ENCODE measurements around the gene STAB2.
A peak's percentile ranks its signal among the peaks of the same experiment; 100 is the strongest.

Gene STAB2

DNA sequence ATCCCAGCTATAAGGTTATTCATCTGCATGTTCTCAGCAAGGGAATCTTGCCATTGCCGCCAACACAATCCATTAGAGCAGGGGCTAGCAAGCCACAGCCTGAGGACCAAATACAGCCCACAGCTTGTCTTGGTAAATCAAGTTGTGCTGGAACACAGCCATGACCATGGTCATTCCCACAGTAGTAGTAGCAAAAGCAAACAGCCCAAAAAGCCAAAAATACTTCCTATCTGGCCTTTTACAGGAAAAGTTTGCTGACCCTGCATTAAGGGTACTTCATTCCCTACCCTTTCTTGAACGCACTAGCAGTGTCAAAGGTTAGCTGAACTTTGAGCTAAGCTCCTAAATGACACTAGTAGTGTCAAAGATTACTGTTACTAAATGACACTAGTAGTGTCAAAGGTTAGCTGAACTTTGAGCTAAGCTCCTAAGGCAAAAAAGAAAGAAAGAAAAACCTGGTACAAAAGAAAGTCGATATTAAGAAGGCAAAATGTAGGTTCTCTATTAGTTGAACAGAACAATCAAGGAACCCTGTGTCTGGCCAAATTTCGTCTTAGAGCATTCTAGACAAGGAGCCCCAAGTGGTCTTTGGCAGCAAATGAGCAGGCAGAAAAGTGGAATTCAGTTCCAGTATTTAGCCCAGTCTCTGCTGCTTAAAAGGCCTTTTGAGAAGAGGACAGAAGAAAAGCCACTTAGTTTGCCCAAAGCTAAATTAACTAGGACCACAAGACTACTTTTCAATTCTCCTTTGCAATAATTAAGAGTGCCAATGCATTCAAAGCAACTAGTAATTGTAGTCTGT, 186.2 kb downstream of the STAB2 start:
- no peak overlapping the region for H3K9ac ChIP-seq (ENCODE audit: low read length)
- H3K27ac ChIP-seq (ENCODE audit: low read depth, low read length), result peak overlapping the region; percentile 31
- H3K4me1 ChIP-seq (ENCODE audit: insufficient read depth, low read length), result peaks cover 24% of the 10 kb centered on the region
- no peak overlapping the region for H3K4me3 ChIP-seq (ENCODE audit: low read depth in 1 of 2, low read length in 2 of 2)
- H3K9me3 ChIP-seq (ENCODE audit: low read length), result no peaks in the 10 kb centered on the region
- H3K27me3 ChIP-seq (ENCODE audit: control insufficient read depth in 1 of 2, insufficient read depth in 2 of 2, low read length in 2 of 2), result no peaks in the 10 kb centered on the region
- peaks cover 78% of the 10 kb centered on the region for H3K36me3 ChIP-seq (ENCODE audit: insufficient read depth, low read length)

DNA sequence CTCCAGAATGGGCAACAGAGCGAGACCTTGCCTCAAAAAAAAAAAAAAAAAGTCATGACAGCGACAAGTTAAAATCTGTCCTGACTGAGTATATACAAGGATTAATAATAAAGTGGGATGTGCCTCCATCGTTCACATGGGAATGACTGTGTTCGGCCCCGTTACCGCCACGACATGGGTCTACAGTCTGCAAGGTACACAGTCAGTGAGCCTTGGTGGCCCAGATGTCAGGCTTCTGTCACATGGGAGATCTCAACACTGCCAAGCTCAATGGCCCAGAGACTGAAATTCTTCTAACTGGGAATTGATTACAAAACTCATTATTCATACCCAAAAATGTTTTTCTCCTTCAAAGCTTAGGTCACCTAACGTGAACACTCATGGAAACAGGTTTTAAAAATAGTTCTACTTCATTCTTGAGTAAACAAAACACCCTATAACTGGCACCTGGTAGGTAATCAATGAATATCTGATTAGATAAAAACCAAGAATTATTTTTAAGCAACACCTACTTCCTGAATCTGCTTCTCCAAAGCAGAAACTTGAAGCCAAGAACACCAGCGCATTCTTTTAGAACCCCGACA, 188.0 kb downstream of the STAB2 start:
- Histone ChIP-seq H3K9me3 (ENCODE audit: low read length) (no peaks in the 10 kb centered on the region), H3K4me3 (ENCODE audit: low read depth in 1 of 2, low read length in 2 of 2) (no peak overlapping the region), H3K4me1 (ENCODE audit: insufficient read depth, low read length) (peaks cover 29% of the 10 kb centered on the region), H3K27me3 (ENCODE audit: control insufficient read depth in 1 of 2, insufficient read depth in 2 of 2, low read length in 2 of 2) (no peaks in the 10 kb centered on the region), H3K27ac (ENCODE audit: low read depth, low read length) (no peak overlapping the region), H3K9ac (ENCODE audit: low read length) (no peak overlapping the region), H3K36me3 (ENCODE audit: insufficient read depth, low read length) (peaks cover 79% of the 10 kb centered on the region)

DNA sequence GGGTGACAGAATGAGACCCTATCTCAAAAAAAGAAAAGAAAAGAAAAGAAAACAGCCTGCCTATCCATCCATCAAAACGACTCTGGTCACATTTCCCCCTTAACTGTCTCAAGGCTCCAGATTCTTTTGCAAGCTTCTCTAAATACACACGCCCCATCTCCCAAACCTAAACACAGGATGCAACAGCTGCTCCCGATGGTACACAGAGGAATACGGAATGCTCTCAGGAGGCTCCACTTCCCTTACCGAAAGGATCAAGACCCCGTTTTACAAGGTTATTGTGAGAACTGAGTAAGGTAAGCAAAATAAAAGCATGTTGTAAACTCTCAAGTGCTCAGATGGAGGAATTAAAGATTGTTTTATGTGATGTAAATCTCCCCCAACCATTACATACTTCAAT, 191.7 kb downstream of the STAB2 start:
- no peak overlapping the region for H3K9ac ChIP-seq (ENCODE audit: low read length)
- H3K9me3 ChIP-seq (ENCODE audit: low read length), result no peaks in the 10 kb centered on the region
- no peaks in the 10 kb centered on the region for H3K27me3 ChIP-seq (ENCODE audit: control insufficient read depth in 1 of 2, insufficient read depth in 2 of 2, low read length in 2 of 2)
- H3K4me3 ChIP-seq (ENCODE audit: low read depth in 1 of 2, low read length in 2 of 2), result no peak overlapping the region
- no peak overlapping the region for H3K27ac ChIP-seq (ENCODE audit: low read depth, low read length)
- H3K36me3 ChIP-seq (ENCODE audit: insufficient read depth, low read length), result peaks cover 85% of the 10 kb centered on the region
- peaks cover 11% of the 10 kb centered on the region for H3K4me1 ChIP-seq (ENCODE audit: insufficient read depth, low read length)

DNA sequence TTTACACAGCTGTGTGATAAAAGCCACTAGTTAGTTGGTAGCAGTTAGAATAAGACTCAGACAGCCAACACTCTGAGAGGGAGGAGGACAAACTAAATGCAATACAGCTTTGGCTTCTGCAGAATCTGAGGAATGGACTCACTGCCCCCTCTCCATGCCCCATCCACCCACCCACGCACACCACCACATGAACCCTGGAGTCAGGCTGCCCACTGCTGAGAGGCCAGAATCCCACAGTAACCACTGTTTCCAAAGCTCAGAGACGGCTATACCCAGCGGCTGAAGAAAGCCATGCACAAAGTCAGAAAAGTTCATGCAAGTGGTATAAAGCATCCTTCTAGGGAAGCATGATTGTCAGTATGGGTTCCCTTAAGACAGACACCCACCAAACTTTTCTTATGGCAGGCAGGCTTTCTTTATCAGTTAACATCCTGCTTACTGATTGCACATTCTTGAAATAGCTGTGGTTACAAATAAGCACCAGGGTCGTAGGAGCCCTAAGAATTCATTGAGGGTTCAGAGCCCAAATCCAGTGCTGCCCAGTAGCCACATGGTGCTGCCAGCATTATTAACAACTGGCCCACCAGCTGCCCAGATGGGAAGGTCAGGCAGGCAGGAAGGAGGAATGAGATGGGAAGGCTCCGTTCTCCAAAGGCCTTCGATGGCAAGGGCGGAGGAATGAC, 192.5 kb downstream of the STAB2 start:
- H3K9ac ChIP-seq (ENCODE audit: low read length), result no peak overlapping the region
- peaks cover 12% of the 10 kb centered on the region for H3K4me1 ChIP-seq (ENCODE audit: insufficient read depth, low read length)
- no peak overlapping the region for H3K4me3 ChIP-seq (ENCODE audit: low read depth in 1 of 2, low read length in 2 of 2)
- H3K27me3 ChIP-seq (ENCODE audit: control insufficient read depth in 1 of 2, insufficient read depth in 2 of 2, low read length in 2 of 2), result no peaks in the 10 kb centered on the region
- peaks cover 90% of the 10 kb centered on the region for H3K36me3 ChIP-seq (ENCODE audit: insufficient read depth, low read length)
- H3K9me3 ChIP-seq (ENCODE audit: low read length), result no peaks in the 10 kb centered on the region
- no peak overlapping the region for H3K27ac ChIP-seq (ENCODE audit: low read depth, low read length)

DNA sequence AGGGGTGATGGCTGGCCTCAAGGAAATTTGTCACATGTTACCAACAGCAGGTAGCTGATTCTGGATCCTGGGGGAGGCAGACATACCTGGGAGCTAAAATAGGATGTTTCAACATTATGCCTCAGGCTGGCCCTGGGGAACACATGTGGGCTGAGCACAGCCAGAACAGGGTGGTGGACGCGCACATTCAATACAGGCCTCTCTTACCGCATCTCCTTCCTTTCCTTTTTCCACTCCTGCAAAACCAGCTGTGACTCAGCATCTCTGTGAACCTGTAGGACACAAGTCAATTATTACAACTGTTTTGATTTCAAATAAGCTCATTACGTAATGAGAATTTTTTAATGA, 193.0 kb downstream of the STAB2 start:
- H3K9me3 ChIP-seq (ENCODE audit: low read length), result no peaks in the 10 kb centered on the region
- H3K27ac ChIP-seq (ENCODE audit: low read depth, low read length), result no peak overlapping the region

DNA sequence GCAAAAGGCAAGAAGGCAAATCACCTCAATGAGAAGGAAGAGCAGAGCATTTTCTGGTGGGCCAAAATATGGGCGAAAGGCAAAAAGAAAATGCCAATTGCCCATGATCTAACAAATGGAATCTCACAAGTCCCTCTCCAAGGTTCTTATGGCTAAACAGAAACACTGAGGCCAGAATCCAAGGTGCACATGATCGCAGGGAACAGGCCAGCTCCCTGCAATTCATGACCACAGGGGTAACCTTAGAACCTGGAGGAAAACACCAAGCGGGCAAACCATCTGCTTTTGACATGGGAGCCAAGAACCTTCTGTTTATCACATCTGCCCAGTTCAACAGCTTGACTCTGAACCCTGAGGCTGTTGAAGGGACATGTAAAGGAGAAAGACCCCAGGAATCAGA, 193.9 kb downstream of the STAB2 start:
- Histone ChIP-seq H3K9ac (ENCODE audit: low read length) (no peak overlapping the region), H3K9me3 (ENCODE audit: low read length) (no peaks in the 10 kb centered on the region), H3K36me3 (ENCODE audit: insufficient read depth, low read length) (peaks cover 91% of the 10 kb centered on the region), H3K27ac (ENCODE audit: low read depth, low read length) (peak overlapping the region; percentile 31), H3K4me1 (ENCODE audit: insufficient read depth, low read length) (peaks cover 15% of the 10 kb centered on the region), H3K27me3 (ENCODE audit: control insufficient read depth in 1 of 2, insufficient read depth in 2 of 2, low read length in 2 of 2) (no peaks in the 10 kb centered on the region), H3K4me3 (ENCODE audit: low read depth in 1 of 2, low read length in 2 of 2) (no peak overlapping the region)

More for the DNA sequence above, 193.0 kb downstream of the STAB2 start:
- no peak overlapping the region for H3K9ac ChIP-seq (ENCODE audit: low read length)
- peaks cover 91% of the 10 kb centered on the region for H3K36me3 ChIP-seq (ENCODE audit: insufficient read depth, low read length)
- H3K4me3 ChIP-seq (ENCODE audit: low read depth in 1 of 2, low read length in 2 of 2), result no peak overlapping the region
- peaks cover 15% of the 10 kb centered on the region for H3K4me1 ChIP-seq (ENCODE audit: insufficient read depth, low read length)
- no peaks in the 10 kb centered on the region for H3K27me3 ChIP-seq (ENCODE audit: control insufficient read depth in 1 of 2, insufficient read depth in 2 of 2, low read length in 2 of 2)

DNA sequence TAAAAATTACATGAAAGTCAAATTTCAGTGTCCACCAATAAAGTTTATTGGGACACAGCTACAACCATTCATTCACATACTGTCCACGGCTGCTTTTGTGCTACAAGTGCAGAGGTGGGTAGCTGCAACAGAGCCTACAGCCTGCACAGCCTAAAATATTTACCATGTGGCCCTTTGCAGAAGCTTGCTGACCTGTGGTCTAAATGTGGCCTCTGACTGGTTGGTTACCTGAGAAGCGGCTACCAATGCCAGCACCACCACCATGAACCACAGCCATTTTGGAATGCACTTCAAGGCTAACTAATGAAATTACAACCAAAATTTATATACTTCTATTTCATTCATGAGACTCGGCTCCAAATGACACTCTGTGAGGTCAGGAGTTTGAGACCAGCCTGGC, 195.3 kb downstream of the STAB2 start:
- Histone ChIP-seq H3K9ac (ENCODE audit: low read length) (no peak overlapping the region), H3K27ac (ENCODE audit: low read depth, low read length) (no peak overlapping the region), H3K36me3 (ENCODE audit: insufficient read depth, low read length) (peaks cover 83% of the 10 kb centered on the region)

DNA sequence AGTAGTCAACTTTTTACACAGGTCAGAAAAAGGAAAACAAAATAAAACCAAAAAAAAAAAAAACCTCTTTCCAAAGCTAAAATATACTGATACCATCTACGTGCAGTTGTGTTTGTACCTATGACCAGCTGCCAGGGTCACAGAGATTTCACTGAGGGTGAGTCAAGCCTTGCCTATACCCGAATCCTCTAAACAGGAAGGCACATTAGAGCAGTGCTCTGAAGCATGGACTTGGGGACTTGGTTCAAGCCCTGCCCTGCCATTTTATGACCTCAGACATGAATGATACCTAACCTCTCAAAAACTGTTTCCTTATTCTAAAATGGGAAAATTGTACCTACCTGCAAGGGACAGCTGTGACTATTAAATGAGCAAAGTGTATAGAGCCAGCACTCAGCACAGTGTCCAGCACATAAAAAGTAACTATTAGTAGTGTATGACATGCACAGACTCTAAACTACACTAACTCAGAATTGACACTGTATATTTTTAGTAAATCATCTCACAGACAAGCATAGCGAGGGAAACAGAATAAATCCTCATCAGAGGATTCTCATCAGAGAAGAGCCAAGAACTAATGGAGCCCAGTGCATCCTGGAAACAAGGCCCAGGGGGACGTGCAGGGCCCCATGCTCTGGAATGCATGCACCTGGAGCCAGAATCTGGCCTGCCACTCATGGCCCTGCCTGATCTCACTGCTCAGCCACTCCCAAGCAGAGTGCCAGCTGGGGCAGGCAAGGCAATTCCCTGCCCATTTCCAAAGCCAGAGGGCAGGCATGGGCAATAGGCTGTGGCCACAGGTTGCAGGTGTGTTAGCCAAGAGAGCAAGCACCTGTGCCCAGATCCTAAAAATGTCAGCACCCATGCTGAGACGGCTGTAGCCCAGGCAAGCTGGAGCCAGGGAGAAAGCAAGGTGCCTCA, 196.9 kb downstream of the STAB2 start:
- no peak overlapping the region for H3K4me3 ChIP-seq (ENCODE audit: low read depth in 1 of 2, low read length in 2 of 2)
- no peaks in the 10 kb centered on the region for H3K27me3 ChIP-seq (ENCODE audit: control insufficient read depth in 1 of 2, insufficient read depth in 2 of 2, low read length in 2 of 2)
- H3K4me1 ChIP-seq (ENCODE audit: insufficient read depth, low read length), result peaks cover 15% of the 10 kb centered on the region
- H3K9me3 ChIP-seq (ENCODE audit: low read length), result no peaks in the 10 kb centered on the region
- H3K9ac ChIP-seq (ENCODE audit: low read length), result no peak overlapping the region
- H3K27ac ChIP-seq (ENCODE audit: low read depth, low read length), result no peak overlapping the region
- H3K36me3 ChIP-seq (ENCODE audit: insufficient read depth, low read length), result peaks cover 76% of the 10 kb centered on the region

More for the DNA sequence above, 195.3 kb downstream of the STAB2 start:
- Histone ChIP-seq H3K9me3 (ENCODE audit: low read length) (no peaks in the 10 kb centered on the region), H3K4me1 (ENCODE audit: insufficient read depth, low read length) (peaks cover 15% of the 10 kb centered on the region), H3K4me3 (ENCODE audit: low read depth in 1 of 2, low read length in 2 of 2) (no peak overlapping the region), H3K27me3 (ENCODE audit: control insufficient read depth in 1 of 2, insufficient read depth in 2 of 2, low read length in 2 of 2) (no peaks in the 10 kb centered on the region)

DNA sequence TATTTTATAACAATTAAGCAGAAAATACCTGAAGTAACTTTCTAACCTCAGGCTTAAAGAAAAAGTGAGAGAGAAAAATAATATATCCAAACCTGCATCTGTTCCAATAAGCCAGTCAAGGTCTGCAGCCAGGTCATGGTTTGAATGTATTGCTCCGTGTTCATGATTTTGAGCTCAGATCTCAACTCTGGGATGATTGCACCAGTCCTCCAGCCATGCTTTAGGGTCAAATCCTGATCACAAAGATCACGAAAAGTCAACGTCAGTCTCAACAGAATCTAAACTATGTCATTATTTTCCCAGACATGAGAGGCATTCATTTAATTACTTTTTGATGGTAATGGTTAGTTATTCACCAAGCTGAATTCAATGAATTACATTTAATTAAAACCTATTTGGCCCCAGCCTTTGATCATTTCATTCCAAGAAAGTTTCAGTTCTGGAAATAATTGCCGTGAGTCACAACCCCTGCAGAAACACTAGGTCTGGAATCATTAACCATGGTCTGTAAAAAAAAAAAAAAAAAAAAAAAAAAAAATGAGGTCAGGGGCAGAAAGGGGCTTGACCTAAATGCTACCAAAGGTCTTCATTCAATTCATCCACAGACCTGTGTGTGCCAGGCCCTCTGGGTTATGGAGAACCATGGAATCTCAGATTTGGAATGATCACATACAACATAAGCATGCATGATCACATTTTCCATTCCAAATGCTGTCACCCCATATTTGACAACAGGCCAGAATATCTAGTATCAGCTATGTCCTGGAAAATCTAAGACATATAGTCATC, 198.4 kb downstream of the STAB2 start:
- peaks cover 67% of the 10 kb centered on the region for H3K36me3 ChIP-seq (ENCODE audit: insufficient read depth, low read length)
- no peaks in the 10 kb centered on the region for H3K27me3 ChIP-seq (ENCODE audit: control insufficient read depth in 1 of 2, insufficient read depth in 2 of 2, low read length in 2 of 2)
- H3K9ac ChIP-seq (ENCODE audit: low read length), result no peak overlapping the region
- peaks cover 9% of the 10 kb centered on the region for H3K4me1 ChIP-seq (ENCODE audit: insufficient read depth, low read length)
- H3K4me3 ChIP-seq (ENCODE audit: low read depth in 1 of 2, low read length in 2 of 2), result no peak overlapping the region
- no peak overlapping the region for H3K27ac ChIP-seq (ENCODE audit: low read depth, low read length)
- H3K9me3 ChIP-seq (ENCODE audit: low read length), result no peaks in the 10 kb centered on the region

DNA sequence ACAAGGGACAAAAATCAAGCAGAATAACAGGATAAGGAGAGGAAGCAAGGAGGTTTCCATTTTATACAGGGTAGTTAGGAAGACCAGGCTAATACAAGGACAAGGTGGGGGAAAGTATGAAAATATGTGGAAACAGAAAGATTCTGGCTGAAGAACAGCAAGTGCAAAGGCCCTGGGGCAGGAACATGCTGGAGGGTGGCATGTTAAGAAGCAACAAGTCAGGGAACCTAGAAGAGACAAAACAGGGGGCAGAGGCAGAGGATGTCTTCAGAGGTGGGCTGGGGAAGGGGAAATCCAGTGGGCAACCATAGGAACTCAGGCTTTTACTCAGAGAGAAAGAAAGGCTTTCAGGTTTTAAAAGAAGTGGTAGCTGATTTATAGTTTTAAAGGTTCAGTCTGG, 199.1 kb downstream of the STAB2 start:
- Histone ChIP-seq H3K9ac (ENCODE audit: low read length) (no peak overlapping the region), H3K4me3 (ENCODE audit: low read depth in 1 of 2, low read length in 2 of 2) (no peak overlapping the region), H3K27ac (ENCODE audit: low read depth, low read length) (no peak overlapping the region), H3K9me3 (ENCODE audit: low read length) (no peaks in the 10 kb centered on the region), H3K27me3 (ENCODE audit: control insufficient read depth in 1 of 2, insufficient read depth in 2 of 2, low read length in 2 of 2) (no peaks in the 10 kb centered on the region), H3K4me1 (ENCODE audit: insufficient read depth, low read length) (peaks cover 9% of the 10 kb centered on the region), H3K36me3 (ENCODE audit: insufficient read depth, low read length) (peaks cover 61% of the 10 kb centered on the region)
